NCI-H1417 (cell line): ENCODE results near the gene OR52J3.

Experiments
- DNase-seq, 3 experiments: peaks; one replicate each; lab custom pipeline; 2025; lab: John Stamatoyannopoulos, UW

OR52J3 gene

DNA sequence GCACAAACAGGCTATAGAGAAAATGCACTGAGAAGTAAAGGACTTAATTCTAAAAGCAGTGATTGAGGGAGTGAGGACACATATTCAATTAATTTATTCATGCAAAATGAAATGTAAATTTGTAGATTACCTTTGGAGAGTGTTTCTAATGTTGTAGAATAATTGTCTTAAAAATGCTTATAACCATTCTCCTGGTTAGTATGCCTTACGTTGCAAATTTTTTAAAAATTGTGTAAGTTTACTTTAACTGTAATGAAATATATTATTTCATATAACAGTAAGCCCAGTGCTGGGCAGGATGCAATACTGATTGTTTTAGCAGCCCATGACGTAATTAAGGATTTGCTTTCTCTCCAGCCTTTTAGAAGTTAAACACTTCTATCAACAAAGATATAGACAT is 49.7 kb downstream of the OR52J3 start:
- no peak for DNase-seq
